ENCODE results near the gene THBS3. TPM values are rescaled to one million over a fixed set of nuclear protein-coding genes. Genes with fewer than 3 reads are reported as not detected.

Gene THBS3
- total and polyA plus RNA-seq, 2 of the 13 experiments (the other 11 are each of a cell fraction or from before 2014, with no cell fraction given) = 0.86 to 3.6 TPM

DNA sequence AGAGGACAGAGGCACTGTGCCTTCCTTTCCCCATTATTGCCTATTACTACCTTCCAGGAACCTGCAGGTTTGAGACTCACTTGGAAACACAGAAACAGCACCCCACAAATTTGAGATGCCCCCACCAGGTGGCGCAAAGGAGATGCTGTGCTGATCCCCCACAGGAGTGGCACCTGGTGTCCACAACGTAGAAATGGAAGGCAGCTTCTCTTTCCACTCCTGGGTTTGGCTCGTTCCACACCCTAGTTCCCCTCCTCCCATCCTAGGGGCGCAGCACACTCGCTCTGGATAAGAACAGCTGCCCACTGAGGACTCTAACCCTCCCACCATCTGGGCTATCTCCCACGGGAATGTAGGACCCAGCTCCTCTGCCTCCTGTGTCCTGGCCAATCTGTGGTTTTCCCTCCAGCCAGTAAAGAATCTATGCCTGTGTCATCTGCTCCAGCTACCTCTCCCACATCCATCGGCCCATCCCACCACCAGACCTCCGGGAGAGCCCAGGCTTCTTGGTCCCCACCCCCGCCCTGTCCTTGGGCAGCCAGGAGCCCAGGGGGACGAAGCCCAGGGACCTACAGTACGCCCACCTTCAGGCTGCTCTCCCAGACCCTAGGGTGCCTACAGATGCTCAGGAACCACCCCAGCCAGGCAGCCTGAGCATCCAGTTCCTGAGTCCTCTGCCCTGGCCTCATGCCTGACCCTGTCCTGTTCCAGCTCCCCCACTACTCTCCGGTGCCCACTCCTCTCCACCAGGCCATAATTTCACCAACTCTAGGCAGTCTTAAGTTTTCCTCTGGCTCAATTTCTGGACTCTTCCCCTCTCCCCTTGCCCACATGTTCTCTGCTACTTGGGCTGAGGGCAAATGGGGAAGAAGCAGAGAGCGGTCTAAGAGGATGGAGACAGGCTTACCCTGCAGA is 549 bp downstream of the THBS3 start (continued):
- TF ChIP-seq NFKB2 (CRISPR knock-in tag; IDR thresholded peaks at IDR 0.05; ENCODE audit: borderline replicate concordance) (peak; percentile 25; the same call in 1 of the 2 replicates), SMC3 (IDR thresholded peaks at IDR 0.05; ENCODE audit: low read length) (peak; percentile 95), SALL1 (CRISPR knock-in tag; IDR thresholded peaks at IDR 0.05) (peak; percentile 48; the same call in 1 of the 2 replicates), HMGA1 (CRISPR knock-in tag; conservative IDR thresholded peaks at IDR 0.05) (no peak), ZNF274 (CRISPR knock-in tag; IDR thresholded peaks at IDR 0.05) (0 out of 2 replicates have a peak, but pooled peaks have one; percentile 10), SAP130 (CRISPR knock-in tag; IDR thresholded peaks at IDR 0.05; ENCODE audit: low read depth) (peak; percentile 59), ZSCAN20 (CRISPR knock-in tag; IDR thresholded peaks at IDR 0.05; ENCODE audit: borderline replicate concordance) (no peak), ZBTB10 (CRISPR knock-in tag; IDR thresholded peaks at IDR 0.05; ENCODE audit: borderline replicate concordance) (peak; percentile 30; the same call in 1 of the 2 replicates), ZNF276 (CRISPR knock-in tag; IDR thresholded peaks at IDR 0.05; ENCODE audit: low read depth) (0 out of 2 replicates have a peak, but pooled peaks have one; percentile 41), ZNF614 (CRISPR knock-in tag; IDR thresholded peaks at IDR 0.05; ENCODE audit: borderline replicate concordance) (no peak), YY1 (IDR thresholded peaks at IDR 0.05; ENCODE audit: insufficient read depth, insufficient replicate concordance, low read depth, low read length) (peak; percentile 29), PHF21A (CRISPR knock-in tag; IDR thresholded peaks at IDR 0.05) (no peak), RAD21 (CRISPR knock-in tag; IDR thresholded peaks at IDR 0.05) (peak; percentile 81), PPARG (CRISPR knock-in tag; conservative IDR thresholded peaks at IDR 0.05) (no peak), ZNF749 (CRISPR knock-in tag; IDR thresholded peaks at IDR 0.05; ENCODE audit: borderline replicate concordance) (no peak)
- TF ChIP-seq, protein P1, sequence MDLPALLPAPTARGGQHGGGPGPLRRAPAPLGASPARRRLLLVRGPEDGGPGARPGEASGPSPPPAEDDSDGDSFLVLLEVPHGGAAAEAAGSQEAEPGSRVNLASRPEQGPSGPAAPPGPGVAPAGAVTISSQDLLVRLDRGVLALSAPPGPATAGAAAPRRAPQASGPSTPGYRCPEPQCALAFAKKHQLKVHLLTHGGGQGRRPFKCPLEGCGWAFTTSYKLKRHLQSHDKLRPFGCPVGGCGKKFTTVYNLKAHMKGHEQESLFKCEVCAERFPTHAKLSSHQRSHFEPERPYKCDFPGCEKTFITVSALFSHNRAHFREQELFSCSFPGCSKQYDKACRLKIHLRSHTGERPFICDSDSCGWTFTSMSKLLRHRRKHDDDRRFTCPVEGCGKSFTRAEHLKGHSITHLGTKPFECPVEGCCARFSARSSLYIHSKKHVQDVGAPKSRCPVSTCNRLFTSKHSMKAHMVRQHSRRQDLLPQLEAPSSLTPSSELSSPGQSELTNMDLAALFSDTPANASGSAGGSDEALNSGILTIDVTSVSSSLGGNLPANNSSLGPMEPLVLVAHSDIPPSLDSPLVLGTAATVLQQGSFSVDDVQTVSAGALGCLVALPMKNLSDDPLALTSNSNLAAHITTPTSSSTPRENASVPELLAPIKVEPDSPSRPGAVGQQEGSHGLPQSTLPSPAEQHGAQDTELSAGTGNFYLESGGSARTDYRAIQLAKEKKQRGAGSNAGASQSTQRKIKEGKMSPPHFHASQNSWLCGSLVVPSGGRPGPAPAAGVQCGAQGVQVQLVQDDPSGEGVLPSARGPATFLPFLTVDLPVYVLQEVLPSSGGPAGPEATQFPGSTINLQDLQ (CRISPR knock-in tag; IDR thresholded peaks at IDR 0.05) = no peak
- TF ChIP-seq, protein P2, sequence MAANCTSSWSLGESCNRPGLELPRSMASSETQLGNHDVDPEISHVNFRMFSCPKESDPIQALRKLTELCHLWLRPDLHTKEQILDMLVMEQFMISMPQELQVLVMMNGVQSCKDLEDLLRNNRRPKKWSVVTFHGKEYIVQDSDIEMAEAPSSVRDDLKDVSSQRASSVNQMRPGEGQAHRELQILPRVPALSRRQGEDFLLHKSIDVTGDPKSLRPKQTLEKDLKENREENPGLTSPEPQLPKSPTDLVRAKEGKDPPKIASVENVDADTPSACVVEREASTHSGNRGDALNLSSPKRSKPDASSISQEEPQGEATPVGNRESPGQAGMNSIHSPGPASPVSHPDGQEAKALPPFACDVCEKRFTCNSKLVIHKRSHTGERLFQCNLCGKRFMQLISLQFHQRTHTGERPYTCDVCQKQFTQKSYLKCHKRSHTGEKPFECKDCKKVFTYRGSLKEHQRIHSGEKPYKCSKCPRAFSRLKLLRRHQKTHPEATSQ (CRISPR knock-in tag; IDR thresholded peaks at IDR 0.05; ENCODE audit: borderline replicate concordance) = 0 out of 2 replicates have a peak, but pooled peaks have one; percentile 17
- TF ChIP-seq, protein P3, sequence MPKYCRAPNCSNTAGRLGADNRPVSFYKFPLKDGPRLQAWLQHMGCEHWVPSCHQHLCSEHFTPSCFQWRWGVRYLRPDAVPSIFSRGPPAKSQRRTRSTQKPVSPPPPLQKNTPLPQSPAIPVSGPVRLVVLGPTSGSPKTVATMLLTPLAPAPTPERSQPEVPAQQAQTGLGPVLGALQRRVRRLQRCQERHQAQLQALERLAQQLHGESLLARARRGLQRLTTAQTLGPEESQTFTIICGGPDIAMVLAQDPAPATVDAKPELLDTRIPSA (CRISPR knock-in tag; IDR thresholded peaks at IDR 0.05; ENCODE audit: borderline replicate concordance) = no peak
